Liver (tissue), 3 donors: ENCODE measurements around the gene SH3GL3.

Experiments
- CTCF ChIP-seq: fragments of 150-350 bp; IDR thresholded peaks from 2 replicates; pipeline ENCODE4 v1.5.1; 2017; ENCODE audit warnings: improper control_type of control experiment, low read depth, low read length; ENCODE audit not compliant: missing input control
- HNF4A ChIP-seq, 2 donors: conservative IDR thresholded peaks; 2 replicates each; pipeline ENCODE4 v1.6.1; 2016; ENCODE audit warnings: antibody characterized with exemption in 2 of 2, mild to moderate bottlenecking in 2 of 2
- NR2F2 ChIP-seq: IDR thresholded peaks from 2 replicates; pipeline ENCODE4 v1.6.1; 2016; ENCODE audit warnings: antibody characterized with exemption
- REST ChIP-seq: IDR thresholded peaks from 2 replicates; pipeline ENCODE4 v1.6.1; 2016; ENCODE audit warnings: antibody characterized with exemption, mild to moderate bottlenecking
- SP1 ChIP-seq: IDR thresholded peaks from 2 replicates; pipeline ENCODE4 v1.6.1; 2018; ENCODE audit warnings: antibody characterized with exemption, mild to moderate bottlenecking
- TAF1 ChIP-seq: conservative IDR thresholded peaks from 2 replicates; pipeline ENCODE4 v1.6.1; 2016; ENCODE audit warnings: antibody characterized with exemption, mild to moderate bottlenecking
- ZBTB33 ChIP-seq: IDR thresholded peaks from 2 replicates; pipeline ENCODE4 v1.6.1; 2016; ENCODE audit warnings: antibody characterized with exemption
- donor health status: healthy.
- donor health status: healthy.

- no peak for TF ChIP-seq HNF4A (conservative IDR thresholded peaks at IDR 0.05)
- no peak for TF ChIP-seq CTCF
- no peak for TF ChIP-seq SP1
- TF ChIP-seq ZBTB33, result no peak
- TF ChIP-seq TAF1, result no peak
- TF ChIP-seq NR2F2, result no peak
- no peak for TF ChIP-seq REST
Observed at GRCh38 chr15:83512459-83512858, 65.3 kb downstream of the SH3GL3 start.
